ENCODE results near the gene B3GNT8.
"Not testable (repeated sequence)": the region's sequence is repeated elsewhere in the genome, so short reads cannot be mapped to it uniquely, and the experiment has no call there.

The B3GNT8 gene, protein sequence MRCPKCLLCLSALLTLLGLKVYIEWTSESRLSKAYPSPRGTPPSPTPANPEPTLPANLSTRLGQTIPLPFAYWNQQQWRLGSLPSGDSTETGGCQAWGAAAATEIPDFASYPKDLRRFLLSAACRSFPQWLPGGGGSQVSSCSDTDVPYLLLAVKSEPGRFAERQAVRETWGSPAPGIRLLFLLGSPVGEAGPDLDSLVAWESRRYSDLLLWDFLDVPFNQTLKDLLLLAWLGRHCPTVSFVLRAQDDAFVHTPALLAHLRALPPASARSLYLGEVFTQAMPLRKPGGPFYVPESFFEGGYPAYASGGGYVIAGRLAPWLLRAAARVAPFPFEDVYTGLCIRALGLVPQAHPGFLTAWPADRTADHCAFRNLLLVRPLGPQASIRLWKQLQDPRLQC

DNA sequence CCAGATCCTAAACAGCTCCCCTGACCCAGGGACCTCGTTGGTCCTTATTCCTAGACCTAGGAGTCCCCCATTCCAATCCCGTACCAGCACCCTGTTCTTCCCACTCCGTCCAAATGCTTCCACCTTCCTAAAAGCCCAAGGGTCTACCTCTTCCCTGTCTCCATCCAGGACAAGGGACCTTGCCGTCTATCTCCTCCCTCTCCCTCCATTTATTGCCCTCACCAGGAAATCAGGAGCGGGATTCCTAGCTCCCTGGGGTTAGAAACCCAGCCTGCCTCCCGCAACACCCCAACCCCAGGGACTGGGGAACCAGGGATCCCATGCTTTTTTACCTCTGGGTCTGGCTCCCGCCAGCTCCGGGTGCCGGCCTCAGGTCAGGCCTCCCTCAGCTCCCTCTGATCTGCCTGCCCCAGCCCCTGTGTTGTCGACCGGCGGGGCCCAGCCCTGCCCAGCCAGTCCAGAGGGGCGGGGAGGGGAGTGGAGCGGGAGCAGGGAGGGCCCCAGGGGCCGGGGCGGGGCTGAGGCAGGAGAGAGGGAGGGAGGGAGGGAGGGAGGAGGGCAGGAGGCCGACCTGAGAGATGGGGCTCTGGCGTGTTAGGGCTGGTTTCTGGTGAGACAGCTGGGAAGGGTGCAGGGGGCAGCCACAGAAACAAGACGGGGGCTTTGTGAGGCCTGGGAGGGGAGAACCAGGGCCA is at the start of gene B3GNT8:
Gene B3GNT8 (minus strand): TSS at position 423 of the 695 bp plus-strand sequence. CDS start 596 bp downstream, outside the sequence.
- no peak for DNase-seq

DNA sequence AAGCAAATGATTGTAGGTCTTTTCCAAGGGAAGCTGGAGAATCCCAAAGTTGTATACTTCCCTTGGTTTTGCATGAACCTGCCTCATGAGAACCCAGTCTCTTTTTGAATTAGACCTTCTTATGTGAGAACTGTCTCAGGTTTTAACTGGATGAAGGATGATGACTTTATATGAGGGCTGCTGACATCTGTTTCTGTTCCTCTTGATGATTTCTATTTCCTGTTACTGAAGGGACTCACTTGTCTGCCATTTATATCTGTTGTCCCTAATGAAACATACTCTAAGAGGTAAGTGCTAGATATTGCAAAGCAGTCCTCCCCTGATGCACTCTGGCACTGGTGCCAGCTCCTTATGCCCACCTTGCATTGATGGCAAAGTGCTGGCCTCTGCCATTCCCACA is 49.4 kb upstream of the B3GNT8 start:
- no peak for DNase-seq

DNA sequence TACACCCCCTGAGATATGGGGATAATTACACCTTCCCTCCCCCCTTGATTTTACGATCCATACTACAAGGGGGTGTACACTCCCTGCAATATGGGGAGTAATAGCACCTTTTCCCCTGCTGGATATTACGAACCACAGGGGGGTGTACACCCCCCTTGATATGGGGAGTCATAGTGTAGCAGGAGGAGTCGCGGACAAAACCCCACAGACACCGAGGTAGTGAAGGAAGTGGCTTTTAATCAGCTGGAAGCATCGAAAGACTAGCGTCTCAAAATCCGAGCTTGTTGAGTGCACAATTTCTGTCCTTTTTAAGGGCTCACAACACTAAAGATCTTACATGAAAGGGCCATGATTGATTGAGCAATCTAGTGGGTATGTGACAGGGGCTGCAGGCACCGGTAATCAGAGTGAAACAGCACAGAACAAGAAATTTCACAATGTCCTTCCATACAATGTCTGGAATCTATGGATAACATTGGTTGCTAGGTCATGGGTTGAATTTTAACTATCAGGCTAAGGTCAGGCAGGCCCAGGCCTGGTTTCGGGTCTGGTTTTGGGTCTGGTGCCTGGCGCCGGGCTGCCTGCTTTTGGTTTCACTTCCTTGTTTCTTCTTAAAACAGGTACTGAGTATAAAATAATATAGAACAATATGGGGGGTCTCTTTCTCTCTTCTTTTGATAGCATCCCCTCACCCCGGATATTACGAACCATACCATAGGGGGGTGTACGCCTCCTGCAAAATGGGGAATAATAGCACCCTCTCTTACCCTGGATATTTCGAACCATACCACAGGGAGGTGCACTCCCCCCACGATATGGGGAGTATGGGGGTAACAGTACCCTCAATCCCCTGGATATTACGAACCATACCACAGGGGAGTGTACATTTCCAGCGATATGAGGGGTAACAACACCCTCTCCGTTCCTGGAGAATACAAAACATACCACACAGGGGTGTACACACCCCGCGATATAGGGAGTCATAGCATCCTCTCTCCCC is 36.4 kb upstream of the B3GNT8 start:
- not testable (repeated sequence) for DNase-seq

DNA sequence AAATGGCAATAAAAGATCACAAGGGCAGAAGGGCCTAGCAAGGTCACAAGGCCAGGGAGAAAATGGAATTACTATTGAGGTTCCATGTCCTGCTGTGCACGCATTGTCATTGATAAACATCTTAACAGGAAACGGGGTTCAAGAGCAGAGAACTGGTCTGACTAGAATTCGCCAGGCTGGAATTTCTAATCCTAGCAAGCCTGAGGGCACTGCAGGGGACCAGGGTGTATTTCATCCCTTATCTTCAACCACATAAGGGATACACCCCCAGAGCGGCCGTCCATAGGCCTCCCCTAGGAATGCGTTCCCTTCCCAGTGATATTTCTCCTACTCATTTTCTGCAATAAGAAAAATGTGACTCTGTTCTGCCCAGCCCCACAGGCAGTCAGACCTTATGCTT is 35.3 kb upstream of the B3GNT8 start:
- DNase-seq, result no peak

DNA sequence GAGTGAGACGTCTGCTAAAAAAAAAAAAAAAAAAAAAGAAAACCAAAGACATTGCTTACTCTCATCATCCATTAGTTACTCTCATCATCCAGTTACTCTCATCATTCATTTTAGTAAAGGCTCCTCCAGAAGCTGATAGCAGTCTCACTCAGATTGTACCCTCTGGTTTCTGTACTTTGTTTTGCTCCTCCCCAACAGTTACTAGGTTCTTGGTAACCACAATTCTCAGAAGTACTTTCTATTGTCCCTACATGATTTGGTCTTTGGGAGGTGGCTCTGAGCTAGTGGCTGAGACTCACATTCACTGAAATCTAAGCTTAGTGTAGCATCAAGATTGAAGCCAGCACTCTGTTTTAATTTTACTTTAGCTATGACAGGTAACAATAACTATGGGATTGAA is 30.1 kb upstream of the B3GNT8 start:
- no peak for DNase-seq

DNA sequence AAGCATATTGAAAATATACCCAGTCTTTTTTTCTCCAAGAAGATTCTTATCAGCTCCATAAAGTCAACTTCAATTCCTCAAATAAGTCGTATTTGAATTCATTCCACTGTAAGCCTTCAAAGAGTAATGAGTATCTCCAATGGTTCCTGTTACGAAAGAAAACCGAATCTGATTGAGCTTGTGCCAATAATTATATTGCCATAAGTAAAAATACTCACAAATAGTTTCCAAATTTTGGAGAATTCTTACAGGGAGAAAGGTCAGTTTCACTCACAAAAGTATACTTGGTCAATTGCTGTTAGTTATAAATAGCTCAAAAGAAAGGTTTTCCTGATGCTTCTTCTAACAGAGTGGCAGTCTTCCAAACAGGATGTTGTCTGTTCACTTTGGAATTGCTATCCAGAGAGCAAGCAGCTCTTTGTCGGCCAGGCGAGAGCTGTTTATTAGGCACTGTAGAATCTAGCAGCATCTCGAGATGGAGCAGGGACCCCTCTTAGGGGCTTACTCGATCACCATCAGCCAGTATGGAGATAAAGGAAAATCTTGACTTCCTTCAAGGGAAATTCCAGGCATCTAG is 29.3 kb upstream of the B3GNT8 start:
- no peak for DNase-seq

DNA sequence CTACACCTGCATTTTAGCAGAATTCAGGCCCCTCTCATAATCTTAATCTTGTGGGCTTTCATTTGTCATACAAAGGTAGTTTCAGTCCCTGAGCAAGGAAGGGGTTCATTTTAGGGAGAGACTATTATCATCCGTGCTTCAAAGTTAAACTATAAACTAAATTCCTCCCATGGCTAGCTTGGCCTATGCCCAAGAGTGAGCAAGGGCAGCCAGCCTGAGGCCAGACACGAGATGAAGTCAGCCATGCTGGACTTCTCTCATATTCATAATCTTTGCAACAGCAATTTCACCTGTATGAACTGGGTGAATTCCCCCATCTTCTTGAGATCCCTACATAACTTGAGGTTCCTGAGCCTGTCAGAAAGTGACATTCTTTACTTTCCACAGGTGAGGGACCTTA is 28.8 kb upstream of the B3GNT8 start:
- DNase-seq, result no peak

DNA sequence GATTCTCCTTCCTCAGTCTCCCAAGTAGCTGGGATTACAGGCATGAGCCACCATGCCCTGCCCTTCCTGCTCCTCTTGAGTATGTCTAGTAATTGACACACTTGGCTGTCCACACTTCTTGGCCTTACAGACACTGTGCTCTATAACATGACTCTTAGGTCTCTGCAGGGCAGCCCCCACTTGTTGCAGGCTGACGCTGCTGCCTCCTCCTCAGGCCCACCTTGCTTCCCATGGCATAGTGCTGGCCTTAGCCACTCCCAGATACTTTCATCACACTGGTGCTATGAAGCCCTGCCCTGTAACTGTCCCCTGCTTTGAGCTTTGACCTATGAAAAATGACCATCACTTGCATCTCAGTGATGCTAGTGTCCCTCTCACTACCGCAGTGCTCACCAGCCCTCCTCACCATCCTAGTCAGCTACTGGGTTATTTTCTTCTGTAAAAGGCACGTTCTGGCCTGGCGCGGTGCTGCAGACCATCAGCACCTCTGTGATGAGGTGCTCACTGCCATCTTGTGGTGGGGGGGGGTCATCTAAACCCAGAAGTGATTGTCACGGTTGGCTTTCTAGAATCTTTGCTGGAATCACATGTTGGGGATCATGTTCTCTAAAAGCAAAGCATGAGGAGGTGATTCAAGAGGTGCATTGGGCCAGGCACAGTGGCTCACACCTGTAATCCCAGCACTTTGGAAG is 25.6 kb upstream of the B3GNT8 start:
- no peak for DNase-seq

DNA sequence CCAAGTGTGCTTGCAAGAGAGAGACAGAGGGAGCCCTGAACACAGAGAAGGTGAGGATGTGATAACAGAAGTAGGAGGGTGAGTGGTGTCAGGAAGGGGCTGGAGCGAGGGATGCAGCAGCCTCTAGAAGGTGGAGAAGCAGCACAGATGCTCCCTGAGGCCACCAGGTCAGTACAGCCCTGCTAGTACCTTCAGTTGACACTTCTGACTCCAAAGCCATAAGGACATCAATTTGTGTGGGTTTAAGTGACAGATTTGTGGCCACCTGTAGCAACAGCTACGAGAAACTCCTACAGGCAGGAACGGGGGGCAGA is 22.6 kb upstream of the B3GNT8 start:
- no peak for DNase-seq

DNA sequence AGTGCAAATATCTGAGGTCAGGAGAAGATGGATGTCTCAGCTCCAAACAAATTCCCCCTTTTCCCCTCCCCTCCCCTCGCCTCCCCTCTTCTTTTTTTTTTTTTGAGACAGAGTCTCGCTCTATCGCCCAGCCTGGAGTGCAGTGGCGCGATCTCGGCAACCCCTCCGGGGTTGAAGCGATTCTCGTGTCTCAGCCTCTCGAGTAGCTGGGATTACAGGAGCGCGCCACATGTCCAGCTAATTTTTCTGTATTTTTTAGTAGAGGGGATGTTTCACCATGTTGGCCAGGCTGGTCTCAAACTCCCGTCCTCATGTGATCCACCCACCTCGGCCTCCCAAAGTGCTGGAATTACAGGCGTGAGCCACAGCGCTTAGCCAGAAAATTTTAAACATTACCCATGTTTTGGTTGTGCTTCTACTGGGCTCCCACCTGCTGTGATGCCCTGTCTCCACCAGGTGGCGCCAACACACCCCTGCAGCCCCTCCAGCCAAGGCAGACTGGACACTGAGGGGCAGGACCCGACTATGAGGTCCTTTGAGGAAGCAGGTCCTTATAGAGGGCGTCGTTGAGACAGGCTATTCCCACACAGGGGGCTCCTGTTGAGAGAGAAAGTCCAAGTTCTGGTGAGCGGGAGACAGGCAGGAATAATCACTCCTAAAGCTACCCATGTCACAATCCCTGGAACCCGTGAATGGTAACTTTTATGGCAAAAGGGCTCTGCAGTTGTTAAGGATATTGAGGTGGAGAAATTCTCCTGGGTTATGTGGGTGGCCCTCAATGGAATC is 22.1 kb upstream of the B3GNT8 start:
- DNase-seq, result peak; percentile 45 to 75

DNA sequence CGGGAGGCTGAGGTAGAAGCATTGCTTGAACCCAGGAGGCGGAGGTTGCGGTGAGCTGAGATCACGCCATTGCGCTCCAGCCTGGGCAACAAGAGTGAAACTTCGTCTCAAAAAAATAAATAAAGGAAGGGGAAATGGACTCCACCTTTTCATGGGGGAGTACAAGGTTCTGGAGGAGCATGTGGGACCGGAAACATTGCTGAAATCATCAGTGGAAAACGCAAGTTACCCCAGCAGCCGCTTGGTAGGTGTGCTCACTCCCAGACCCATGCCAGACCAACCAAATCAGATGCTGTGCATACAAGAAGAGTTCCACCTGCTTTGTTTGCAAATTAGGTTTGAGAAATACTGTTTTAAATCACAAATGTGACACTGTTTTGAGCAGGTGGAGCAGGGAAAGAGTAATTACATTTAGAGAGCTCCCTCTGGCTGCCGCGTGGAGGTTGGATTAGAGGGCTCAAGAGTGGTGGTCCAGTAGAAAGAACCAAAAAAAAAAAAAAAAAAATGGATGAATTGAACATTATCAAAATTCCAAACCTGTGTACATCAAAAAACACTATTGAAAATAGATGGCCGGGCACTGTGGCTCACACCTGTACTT is 20.7 kb upstream of the B3GNT8 start:
- no peak for DNase-seq

DNA sequence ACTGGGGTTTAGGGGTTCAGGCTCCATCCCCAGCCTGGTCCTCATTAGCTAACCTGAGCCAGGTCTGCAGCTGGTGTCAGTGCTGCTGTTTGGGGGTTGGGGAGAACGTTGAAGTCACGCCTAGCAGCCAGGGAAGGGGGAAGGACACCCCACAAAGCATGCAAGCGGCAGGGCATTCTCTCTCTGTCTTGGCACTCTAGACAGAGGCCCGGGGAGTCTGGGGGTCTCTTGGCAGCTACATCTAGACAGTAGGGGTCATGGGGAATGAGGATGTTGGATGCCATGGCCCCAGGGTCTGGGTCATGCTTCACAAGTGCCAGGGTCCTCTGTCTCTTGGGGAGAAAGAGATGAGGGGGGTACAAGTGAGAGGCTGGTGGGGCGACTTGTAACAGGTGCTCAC is 18.4 kb upstream of the B3GNT8 start:
- DNase-seq, result no peak

DNA sequence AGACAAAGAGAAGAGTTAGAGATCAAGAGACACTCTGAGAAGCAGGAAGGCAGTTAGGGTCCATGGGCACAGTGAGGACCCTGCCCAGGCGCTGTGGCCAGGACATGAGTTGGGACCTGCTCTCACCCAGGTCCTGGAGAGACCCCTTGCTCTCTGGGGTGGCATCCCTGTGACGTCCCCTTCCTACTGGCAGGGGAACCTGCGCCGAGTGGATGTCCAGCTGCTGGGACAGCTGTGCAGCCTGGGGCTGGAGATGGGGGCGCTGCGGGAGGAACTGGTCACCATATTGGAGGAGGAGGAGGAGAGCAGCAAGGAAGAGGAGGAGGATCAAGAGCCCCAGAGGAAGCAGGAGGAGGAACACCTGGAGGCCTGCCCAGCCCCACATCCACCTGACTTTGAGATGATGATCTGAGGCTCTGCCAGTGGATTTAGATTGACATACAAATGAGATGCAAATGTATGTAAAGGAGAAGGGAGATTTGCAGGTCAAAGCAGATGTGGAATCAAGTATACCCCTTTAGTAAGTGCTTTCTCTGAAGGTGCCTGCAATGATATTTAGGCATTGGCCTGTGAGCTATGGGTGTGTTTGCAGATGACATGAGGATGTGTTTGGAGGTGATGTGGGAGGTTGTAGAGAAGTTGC is 16.8 kb upstream of the B3GNT8 start:
- no peak for DNase-seq

DNA sequence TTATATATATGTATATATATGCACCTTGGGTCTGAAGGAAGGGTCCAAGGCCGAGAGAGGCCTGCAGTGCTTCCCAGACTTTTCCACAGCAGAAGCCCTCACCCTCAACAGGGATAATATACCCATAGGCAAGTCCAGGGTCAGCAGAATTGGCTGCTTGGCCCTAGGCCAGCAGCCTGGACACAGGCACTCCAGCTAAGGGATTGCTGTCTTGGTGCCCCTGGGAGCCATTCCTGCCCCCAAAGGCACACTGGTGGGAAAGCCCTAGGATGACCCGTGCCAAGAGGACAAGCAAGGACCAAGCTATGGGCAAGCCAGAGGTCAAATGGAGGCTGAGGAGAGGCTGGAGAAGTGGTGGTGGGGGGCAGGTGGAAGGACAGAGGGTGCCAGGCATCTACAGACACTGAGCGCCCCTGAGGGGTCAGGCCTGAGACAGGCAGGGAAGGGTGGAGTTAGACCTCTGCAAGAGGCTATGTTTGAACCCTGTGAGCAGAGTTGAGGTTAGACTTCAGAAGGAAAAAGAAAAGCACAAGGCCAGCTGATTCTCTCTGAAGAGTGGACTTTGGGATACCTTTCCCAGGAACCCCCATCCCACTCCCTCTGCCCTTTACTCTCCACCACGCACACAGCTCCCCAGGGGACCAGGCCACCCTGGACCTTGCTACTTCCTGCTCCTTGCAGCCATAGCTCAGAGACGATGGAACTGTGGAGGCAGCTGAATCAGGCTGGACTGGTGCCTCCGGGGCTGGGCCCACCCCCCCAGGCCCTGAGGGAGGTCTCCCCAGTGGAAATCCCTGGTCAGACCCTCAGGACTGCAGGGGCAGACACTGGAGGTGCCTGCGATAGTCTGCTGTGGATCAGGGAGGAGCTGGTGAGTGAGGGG is 15.5 kb upstream of the B3GNT8 start, which contains the start of gene ERICH4:
Gene ERICH4 (plus strand): TSS at position 684 of the 883 bp plus-strand sequence. CDS start 14 bp downstream, at position 698.
- DNase-seq, result no peak

DNA sequence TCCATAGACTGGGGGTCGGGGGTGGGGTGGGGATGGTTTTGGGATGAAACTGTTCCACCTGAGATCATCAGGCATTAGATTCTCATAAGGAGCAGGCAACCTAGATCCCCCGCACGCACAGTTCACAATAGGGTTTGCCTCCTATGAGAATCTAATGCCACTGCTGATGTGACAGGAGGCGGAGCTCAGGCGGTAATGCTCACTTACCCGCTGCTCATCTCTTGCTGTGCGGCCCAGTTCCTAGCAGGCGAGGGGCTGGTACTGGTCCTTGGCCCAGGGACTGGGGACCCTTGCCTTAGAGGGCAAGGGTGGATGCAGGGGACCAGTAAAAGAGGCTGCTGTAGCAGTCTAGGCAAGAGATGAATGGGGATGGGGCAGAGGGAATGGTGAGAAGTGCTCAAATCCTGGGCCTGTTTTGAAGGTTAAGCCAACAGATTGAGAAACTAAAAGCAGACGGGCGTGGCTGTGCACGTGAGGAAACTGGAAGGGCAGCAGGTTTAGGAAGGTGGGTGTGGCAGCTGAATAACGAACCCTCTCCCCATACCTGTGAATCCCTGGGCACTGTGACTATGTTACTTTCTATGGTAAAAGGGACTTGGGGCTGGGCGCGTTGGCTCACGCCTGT is 14.3 kb upstream of the B3GNT8 start:
- no peak for DNase-seq

DNA sequence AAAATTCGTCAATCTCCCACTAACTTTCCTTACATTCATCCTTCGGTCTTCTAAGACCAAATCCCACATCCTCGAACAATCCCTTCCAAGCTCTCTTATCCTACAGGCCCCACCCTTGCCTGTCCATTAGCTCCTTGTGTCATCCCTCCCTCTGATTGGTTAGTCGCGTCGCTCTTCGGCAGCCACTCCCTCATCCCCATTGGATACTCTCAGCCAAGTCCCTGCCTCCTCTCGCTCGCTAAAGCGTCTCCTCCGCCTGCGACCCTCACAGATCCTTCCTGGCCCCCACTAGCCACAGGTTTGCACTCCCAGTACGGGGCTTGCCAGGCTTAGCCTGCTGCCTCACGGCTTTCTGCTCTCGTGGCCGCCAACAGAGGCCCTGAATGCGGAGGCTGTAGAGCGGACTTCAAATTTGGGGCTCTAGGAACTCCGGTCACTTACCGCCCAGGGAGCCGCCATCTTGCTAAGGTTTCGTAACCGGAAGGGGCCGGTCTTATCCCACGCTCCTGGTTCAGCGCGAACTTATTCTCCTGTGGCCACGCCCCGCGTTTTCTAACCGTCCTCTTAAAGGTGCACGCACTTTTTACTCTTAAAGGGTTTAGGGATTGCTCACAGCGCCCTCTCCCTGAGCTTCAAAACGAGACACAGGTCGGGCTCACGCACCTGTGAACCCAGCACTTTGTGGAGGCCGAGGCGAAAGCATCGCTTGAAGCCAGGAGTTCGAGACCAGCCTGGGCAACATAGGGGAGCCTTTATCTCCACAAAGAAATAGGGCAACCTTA is 12.5 kb upstream of the B3GNT8 start, which contains the start of gene DMAC2:
Gene DMAC2 (minus strand): TSS at position 472 of the 782 bp plus-strand sequence. CDS start 13 bp downstream, at position 459.
- DNase-seq, result peak; percentile 99 to 100

DNA sequence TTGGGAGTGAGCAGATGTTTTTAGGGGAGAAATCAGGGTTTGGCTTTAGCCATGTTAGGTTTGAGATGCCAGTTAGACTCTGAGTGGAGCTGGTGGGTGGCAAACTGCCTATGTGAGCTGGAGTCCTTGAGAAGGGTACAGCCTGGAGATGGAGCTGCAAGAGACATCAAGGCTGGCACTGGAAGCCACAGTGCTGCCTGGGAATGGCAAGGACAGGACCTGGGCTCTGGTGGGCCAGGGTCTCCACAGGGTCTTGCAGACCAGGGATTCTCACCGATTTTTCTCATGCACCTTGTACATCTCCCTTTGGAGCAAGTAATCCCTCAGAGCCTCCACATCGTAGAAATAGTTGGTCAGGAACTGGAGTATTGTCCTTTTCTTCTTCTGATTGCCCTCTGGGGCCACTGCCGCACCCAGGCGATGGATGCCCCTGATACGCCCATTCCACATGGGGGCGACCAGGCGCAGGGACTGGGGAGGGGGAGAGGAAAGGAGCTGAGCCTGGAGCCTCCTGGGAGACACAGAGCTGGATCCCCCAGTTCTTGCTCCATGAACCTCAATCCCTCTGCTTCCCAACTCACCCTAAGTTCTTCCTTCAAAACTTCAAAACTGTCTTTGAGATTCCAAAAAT is 10.9 kb upstream of the B3GNT8 start:
- no peak for DNase-seq

DNA sequence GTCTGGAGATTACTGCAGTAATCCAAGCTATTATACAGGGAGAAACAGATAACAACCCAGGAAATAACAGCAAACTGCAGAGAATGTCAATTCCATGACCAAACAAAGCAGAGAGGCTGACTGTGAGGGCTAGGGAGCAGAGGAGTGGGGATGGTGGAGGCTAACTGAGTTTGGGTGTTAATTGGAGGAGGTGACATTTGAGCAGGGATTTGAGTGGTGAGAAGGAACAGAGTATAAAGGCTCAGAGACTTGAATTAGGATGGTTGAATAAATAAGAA is 9.4 kb upstream of the B3GNT8 start:
- DNase-seq, result no peak
